T-cell (primary cell): ENCODE results near the gene GFRAL. TPM values are rescaled to one million over a fixed set of nuclear protein-coding genes. Genes with fewer than 3 reads are reported as not detected.

ENCODE experiments used
- ATAC-seq, 4 experiments: fragments of 200-7000 bp in 3 of 4; fragments of 150-1000 bp in 1 of 4; cut with Tn5 transposase; replicated peaks in 1 of 4; 1 replicate in 3 of 4; 2 replicates in 1 of 4; pipeline ENCODE4 v1.10.0; 2021; ENCODE audit warnings: moderate library complexity in 3 of 4, mild to moderate bottlenecking in 2 of 4, moderate number of reproducible peaks in 1 of 4
- CTCF ChIA-PET, 2 donors: fragments of 300-600 bp; sonication (Branson Sonifier 250); formaldehyde crosslinking; loops; one replicate each; lab custom pipeline; 2022; ENCODE audit warnings: antibody characterized with exemption in 2 of 2; lab: Charles Lee
- POLR2A ChIA-PET, 2 donors: fragments of 300-600 bp; sonication (Branson Sonifier 250); formaldehyde crosslinking; loops; one replicate each; lab custom pipeline; 2022; ENCODE audit warnings: antibody characterized with exemption in 2 of 2; lab: Charles Lee
- DNase-seq, 35 experiments: peaks; one replicate each; pipeline versions ENCODE4 v3.0.0 to v3.0.0-alpha.2; 2013 to 2023
- H3K27ac ChIP-seq: one replicate; pipeline ENCODE4 v1.5.1; 2013; ENCODE audit warnings: low read length
- H3K27me3 ChIP-seq, 2 experiments: replicated peaks in 1 of 2; 1 replicate in 1 of 2; 2 replicates in 1 of 2; pipeline versions ENCODE4 v1.6.1 to v1.7.0; 2013; ENCODE audit warnings: low read length in 1 of 2, mixed read lengths in 1 of 2; ENCODE audit not compliant: control insufficient read depth in 2 of 2, insufficient read depth in 2 of 2; ENCODE audit errors: extremely low read depth in 1 of 2
- H3K36me3 ChIP-seq, 2 donors: 1 replicate in 1 of 2; 2 replicates in 1 of 2; pipeline versions ENCODE4 v1.6.1 to v1.7.0; 2013; ENCODE audit warnings: low read length in 1 of 2; ENCODE audit not compliant: control insufficient read depth in 2 of 2, insufficient read depth in 1 of 2; ENCODE audit errors: extremely low read depth in 1 of 2
- H3K4me1 ChIP-seq, 2 experiments: 1 replicate in 1 of 2; 2 replicates in 1 of 2; pipeline versions ENCODE4 v1.6.1 to v1.7.0; 2013; ENCODE audit warnings: low read length in 2 of 2, mixed read lengths in 1 of 2; ENCODE audit not compliant: insufficient read depth in 2 of 2, control insufficient read depth in 1 of 2; ENCODE audit errors: extremely low read depth in 1 of 2
- H3K4me3 ChIP-seq, 2 donors: 1 replicate in 1 of 2; 2 replicates in 1 of 2; pipeline versions ENCODE4 v1.5.1 to v1.7.0; 2013; ENCODE audit warnings: mild to moderate bottlenecking in 2 of 2, low read length in 1 of 2, moderate library complexity in 1 of 2; ENCODE audit not compliant: control insufficient read depth in 1 of 2; ENCODE audit errors: extremely low read depth in 1 of 2
- H3K9me3 ChIP-seq: 2 replicates; pipeline ENCODE4 v1.7.0; 2013
- H3K27ac Mint-ChIP-seq, 2 donors: one replicate each; pipeline ENCODE4 v1.8.0; 2020 to 2021; ENCODE audit warnings: mild to moderate bottlenecking in 2 of 2, mixed read lengths in 2 of 2
- H3K27me3 Mint-ChIP-seq, 2 donors: one replicate each; pipeline ENCODE4 v1.8.0; 2021 to 2022; ENCODE audit warnings: mixed read lengths in 2 of 2
- H3K36me3 Mint-ChIP-seq: one replicate; pipeline ENCODE4 v1.8.0; 2021; ENCODE audit warnings: mixed read lengths
- H3K4me1 Mint-ChIP-seq, 3 donors: one replicate each; pipeline ENCODE4 v1.8.0; 2020 to 2022; ENCODE audit warnings: mixed read lengths in 3 of 3, mild to moderate bottlenecking in 1 of 3
- H3K4me3 Mint-ChIP-seq, 3 donors: one replicate each; pipeline ENCODE4 v1.8.0; 2020 to 2022; ENCODE audit warnings: mild to moderate bottlenecking in 3 of 3, mixed read lengths in 3 of 3, moderate library complexity in 3 of 3
- H3K9me3 Mint-ChIP-seq, 3 donors: one replicate each; pipeline ENCODE4 v1.8.0; 2020 to 2022; ENCODE audit warnings: mixed read lengths in 3 of 3
- WGBS: methylation state at CpG from one replicate; pipeline ENCODE4 v1.1.5; 2013; ENCODE audit warnings: missing lambda C conversion rate; ENCODE audit not compliant: insufficient coverage; 5-methylcytosine and 5-hydroxymethylcytosine counted together
- total RNA-seq, 35 experiments: library from RNA in 6 of 35; stranded (reverse) in 6 of 35; fragments of 120-200 nt in 1 of 35; gene quantifications; one replicate each; pipeline versions ENCODE4 v1.2.1 to v1.2.4 and lab custom pipeline; 2013 to 2026

GFRAL gene
- total RNA-seq, 5 donors from 2014 or later (not counting 1 experiment from before 2014, with no cell fraction given) = not detected

DNA sequence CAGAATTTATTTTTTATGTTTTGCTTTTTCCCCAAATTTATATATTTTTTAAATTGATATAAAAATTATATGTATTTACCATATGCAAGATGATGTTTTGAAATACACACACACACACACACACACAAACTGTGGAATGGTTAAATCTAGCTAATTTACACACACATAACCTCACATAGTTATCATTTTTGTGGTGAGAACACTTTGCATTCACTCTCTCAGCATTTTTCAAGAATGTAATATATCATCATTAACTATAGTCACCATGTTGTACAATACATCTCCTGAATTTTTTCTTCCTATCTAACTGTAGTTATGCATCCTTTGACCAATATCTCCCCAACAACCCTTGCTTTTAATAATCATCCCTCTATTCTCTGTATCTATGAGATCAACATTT, 52.2 kb downstream of the GFRAL start:
- no peaks in the 10 kb centered on the region for H3K27me3 Mint-ChIP-seq
- DNase-seq = no peak
- H3K9me3 Mint-ChIP-seq = peaks cover 4 to 29% (median 19%) of the 10 kb centered on the region in 3 donors
- ChIA-PET CTCF (no interaction called here), POLR2A (no interaction called here)
- no peaks in the 10 kb centered on the region for H3K27me3 ChIP-seq
- no peaks in the 10 kb centered on the region for H3K9me3 ChIP-seq
- H3K4me3 Mint-ChIP-seq = no peak overlapping the region
- H3K27ac Mint-ChIP-seq = no peak overlapping the region
- H3K27ac ChIP-seq = no peak overlapping the region
- H3K4me1 Mint-ChIP-seq = no peaks in the 10 kb centered on the region
- H3K36me3 ChIP-seq = no peaks in the 10 kb centered on the region
- no peaks in the 10 kb centered on the region for H3K36me3 Mint-ChIP-seq
- no peaks in the 10 kb centered on the region for H3K4me1 ChIP-seq
- ATAC-seq = no peak
- H3K4me3 ChIP-seq = no peak overlapping the region

DNA sequence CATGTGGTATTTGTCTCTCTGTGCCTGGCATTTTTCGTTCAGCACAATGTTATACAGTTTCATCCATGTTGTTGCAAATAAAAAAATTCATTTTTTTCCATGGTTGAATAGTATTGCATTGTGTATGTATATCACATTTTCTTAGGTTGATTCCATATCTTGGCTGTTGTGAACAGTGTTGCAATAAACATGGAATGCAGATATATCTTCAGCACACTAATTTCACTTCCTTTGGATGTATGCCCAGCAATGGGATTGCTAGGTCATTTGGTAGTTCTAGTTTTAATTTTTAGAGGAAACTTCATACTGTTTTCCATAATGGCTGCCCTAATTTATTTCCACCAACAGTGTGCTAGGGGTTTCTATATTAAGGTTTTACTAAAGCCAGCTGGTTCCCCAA, 52.6 kb downstream of the GFRAL start:
- no peaks in the 10 kb centered on the region for H3K4me1 Mint-ChIP-seq
- Histone ChIP-seq H3K27me3 (no peaks in the 10 kb centered on the region), H3K9me3 (no peaks in the 10 kb centered on the region), H3K4me3 (no peak overlapping the region), H3K4me1 (no peaks in the 10 kb centered on the region), H3K27ac (no peak overlapping the region), H3K36me3 (no peaks in the 10 kb centered on the region)
- CTCF ChIA-PET = no interaction called here
- DNase-seq (no peak), ATAC-seq (no peak)
- no peaks in the 10 kb centered on the region for H3K36me3 Mint-ChIP-seq
- peaks cover 4 to 25% (median 18%) of the 10 kb centered on the region in 3 donors for H3K9me3 Mint-ChIP-seq
- POLR2A ChIA-PET = no interaction called here
- no peak overlapping the region for H3K27ac Mint-ChIP-seq
- no CpG with 5 or more reads among the region's 1 CpG for WGBS
- no peaks in the 10 kb centered on the region for H3K27me3 Mint-ChIP-seq
- no peak overlapping the region for H3K4me3 Mint-ChIP-seq

DNA sequence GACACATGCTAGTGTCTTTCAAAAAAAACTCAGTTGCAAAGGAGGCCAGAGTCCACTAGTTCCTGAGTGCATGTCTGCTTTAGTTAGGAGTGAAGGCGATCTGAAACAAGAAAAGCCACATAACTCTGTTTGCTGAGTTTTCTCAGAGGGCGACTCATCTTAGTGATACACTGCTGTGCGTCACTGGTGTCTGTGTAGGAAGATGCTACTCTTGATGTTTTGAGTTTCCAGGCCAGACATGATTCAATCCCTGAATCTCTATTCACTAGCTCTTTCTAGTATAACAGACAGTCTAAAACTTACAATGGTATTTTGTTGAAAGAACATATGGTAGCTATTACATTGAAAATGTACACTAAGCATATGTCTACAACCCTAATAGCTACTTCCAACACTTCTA, 60.9 kb downstream of the GFRAL start:
- Histone ChIP-seq H3K4me3 (no peak overlapping the region), H3K4me1 (no peaks in the 10 kb centered on the region), H3K9me3 (no peaks in the 10 kb centered on the region), H3K27me3 (no peaks in the 10 kb centered on the region), H3K27ac (no peak overlapping the region), H3K36me3 (no peaks in the 10 kb centered on the region)
- peaks cover 2 to 20% (median 7%) of the 10 kb centered on the region in 3 donors for H3K9me3 Mint-ChIP-seq
- no peaks in the 10 kb centered on the region for H3K4me1 Mint-ChIP-seq
- CTCF ChIA-PET = no interaction called here
- no peak overlapping the region for H3K27ac Mint-ChIP-seq
- H3K4me3 Mint-ChIP-seq = no peak overlapping the region
- no peak for DNase-seq
- no peaks in the 10 kb centered on the region for H3K36me3 Mint-ChIP-seq
- H3K27me3 Mint-ChIP-seq = no peaks in the 10 kb centered on the region
- POLR2A ChIA-PET = no interaction called here
- no CpG with 5 or more reads among the region's 3 CpGs for WGBS
- no peak for ATAC-seq

- no CpG with 5 or more reads among the region's 3 CpGs for WGBS
- POLR2A ChIA-PET = no interaction called here
- Mint-ChIP-seq H3K4me3 (no peak overlapping the region), H3K27me3 (no peaks in the 10 kb centered on the region), H3K27ac (no peak overlapping the region), H3K9me3 (peaks cover 8 to 23% (median 10%) of the 10 kb centered on the region in 3 donors), H3K4me1 (no peaks in the 10 kb centered on the region), H3K36me3 (no peaks in the 10 kb centered on the region)
- DNase-seq (no peak), ATAC-seq (no peak)
- Histone ChIP-seq H3K27ac (no peak overlapping the region), H3K4me1 (no peaks in the 10 kb centered on the region), H3K4me3 (no peak overlapping the region), H3K9me3 (no peaks in the 10 kb centered on the region), H3K27me3 (no peaks in the 10 kb centered on the region), H3K36me3 (no peaks in the 10 kb centered on the region)
- CTCF ChIA-PET = no interaction called here
Observed at GRCh38 chr6:55395871-55396270, 68.6 kb downstream of the GFRAL start.

GRCh38 chr6:55397986-55398385, 70.7 kb downstream of the GFRAL start:
- Histone ChIP-seq H3K27ac (no peak overlapping the region), H3K9me3 (no peaks in the 10 kb centered on the region), H3K4me1 (no peaks in the 10 kb centered on the region), H3K27me3 (no peaks in the 10 kb centered on the region), H3K36me3 (no peaks in the 10 kb centered on the region), H3K4me3 (no peak overlapping the region)
- Mint-ChIP-seq H3K4me3 (no peak overlapping the region), H3K27ac (no peak overlapping the region), H3K27me3 (no peaks in the 10 kb centered on the region), H3K36me3 (no peaks in the 10 kb centered on the region), H3K9me3 (peaks cover 10 to 16% (median 10%) of the 10 kb centered on the region in 3 donors), H3K4me1 (no peaks in the 10 kb centered on the region)
- 100% methylated on average over 1 of the region's 3 CpGs for WGBS
- no peak for DNase-seq
- ATAC-seq = no peak
- ChIA-PET CTCF (no interaction called here), POLR2A (no interaction called here)

DNA sequence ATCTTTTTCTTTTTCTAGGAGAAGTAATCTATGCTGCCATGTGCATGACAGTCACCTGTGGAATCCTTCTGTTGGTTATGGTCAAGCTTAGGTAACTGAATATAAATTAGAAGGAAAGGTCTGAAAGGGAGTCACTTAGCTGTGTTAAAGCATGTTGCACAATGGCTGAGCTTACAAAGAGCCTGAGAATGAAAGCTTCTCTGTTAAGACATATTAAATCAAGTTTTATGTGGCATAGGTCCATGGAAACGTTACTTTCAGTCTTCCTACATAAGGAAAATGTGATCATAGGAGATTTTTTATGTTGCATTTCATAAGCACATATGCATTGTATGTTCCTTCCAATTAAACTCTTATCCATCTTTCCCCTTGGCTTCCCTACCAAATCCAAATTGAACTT, 72.1 kb downstream of the GFRAL start:
- DNase-seq = no peak
- WGBS = no CpG with 5 or more reads among the region's 1 CpG
- Mint-ChIP-seq H3K27me3 (no peaks in the 10 kb centered on the region), H3K27ac (no peak overlapping the region), H3K4me3 (no peak overlapping the region), H3K9me3 (peaks cover 7 to 12% (median 10%) of the 10 kb centered on the region in 3 donors), H3K4me1 (no peaks in the 10 kb centered on the region), H3K36me3 (no peaks in the 10 kb centered on the region)
- Histone ChIP-seq H3K27ac (no peak overlapping the region), H3K36me3 (no peaks in the 10 kb centered on the region), H3K9me3 (no peaks in the 10 kb centered on the region), H3K4me1 (no peaks in the 10 kb centered on the region), H3K4me3 (no peak overlapping the region), H3K27me3 (no peaks in the 10 kb centered on the region)
- ChIA-PET POLR2A (no interaction called here), CTCF (no interaction called here)
- no peak for ATAC-seq
